ENCODE data around the gene CDK13.

The CDK13 gene

GRCh38 chr7:40015790-40016296, 65.8 kb downstream of the CDK13 start:
- peak; percentile 57 for DNase-seq

- DNase-seq: no peak
Observed at GRCh38 chr7:40019558-40019957, 69.5 kb downstream of the CDK13 start.

GRCh38 chr7:40024048-40024447, 74.0 kb downstream of the CDK13 start:
- no peak for DNase-seq

- no peak for DNase-seq
Observed at GRCh38 chr7:40024841-40025240, 74.8 kb downstream of the CDK13 start.

GRCh38 chr7:40027545-40027944, 77.5 kb downstream of the CDK13 start:
- no peak for DNase-seq

GRCh38 chr7:40033826-40034225, 83.8 kb downstream of the CDK13 start:
- no peak for DNase-seq

- no peak for DNase-seq
Observed at GRCh38 chr7:40041456-40041855, 91.4 kb downstream of the CDK13 start.

GRCh38 chr7:40043164-40043563, 93.1 kb downstream of the CDK13 start:
- DNase-seq: no peak

GRCh38 chr7:40047661-40048060, 97.6 kb downstream of the CDK13 start:
- DNase-seq: no peak

- peak; percentile 95 for DNase-seq
Observed at GRCh38 chr7:40057292-40057691, 107.2 kb downstream of the CDK13 start.

GRCh38 chr7:40058026-40058425, 108.0 kb downstream of the CDK13 start:
- DNase-seq: no peak

GRCh38 chr7:40058636-40059035, 108.6 kb downstream of the CDK13 start:
- DNase-seq: no peak

- no peak for DNase-seq
Observed at GRCh38 chr7:40059057-40059456, 109.0 kb downstream of the CDK13 start.

GRCh38 chr7:40072268-40072667, 122.2 kb downstream of the CDK13 start:
- DNase-seq: no peak

- no peak for DNase-seq
Observed at GRCh38 chr7:40073239-40073638, 123.2 kb downstream of the CDK13 start.

GRCh38 chr7:40077849-40078248, 127.8 kb downstream of the CDK13 start:
- no peak for DNase-seq

- DNase-seq: no peak
Observed at GRCh38 chr7:40092182-40092581, 142.1 kb downstream of the CDK13 start.

- no peak for DNase-seq
Observed at GRCh38 chr7:40093631-40094350, 143.7 kb downstream of the CDK13 start.

GRCh38 chr7:40095230-40095629, 145.2 kb downstream of the CDK13 start:
- DNase-seq: no peak

GRCh38 chr7:40095695-40096327, 145.8 kb downstream of the CDK13 start:
- DNase-seq: no peak

GRCh38 chr7:40097728-40098127, 147.7 kb downstream of the CDK13 start:
- no peak for DNase-seq

GRCh38 chr7:40098810-40099209, 148.8 kb downstream of the CDK13 start:
- DNase-seq: no peak

GRCh38 chr7:40099837-40100236, 149.8 kb downstream of the CDK13 start:
- no peak for DNase-seq

- no peak for DNase-seq
Observed at GRCh38 chr7:40101201-40101600, 151.1 kb downstream of the CDK13 start.

- DNase-seq: no peak
Observed at GRCh38 chr7:40102897-40103296, 152.8 kb downstream of the CDK13 start.

Data from NCI-H2029 treated with DMSO at 0.1 percent for 48 hours (cell line).